ENCODE results near the gene SIGLEC15. TPM values are rescaled to one million over a fixed set of nuclear protein-coding genes. Genes with fewer than 3 reads are reported as not detected.

The SIGLEC15 gene
- total RNA-seq, 1 donor from 2014 or later = 31.6 TPM

DNA sequence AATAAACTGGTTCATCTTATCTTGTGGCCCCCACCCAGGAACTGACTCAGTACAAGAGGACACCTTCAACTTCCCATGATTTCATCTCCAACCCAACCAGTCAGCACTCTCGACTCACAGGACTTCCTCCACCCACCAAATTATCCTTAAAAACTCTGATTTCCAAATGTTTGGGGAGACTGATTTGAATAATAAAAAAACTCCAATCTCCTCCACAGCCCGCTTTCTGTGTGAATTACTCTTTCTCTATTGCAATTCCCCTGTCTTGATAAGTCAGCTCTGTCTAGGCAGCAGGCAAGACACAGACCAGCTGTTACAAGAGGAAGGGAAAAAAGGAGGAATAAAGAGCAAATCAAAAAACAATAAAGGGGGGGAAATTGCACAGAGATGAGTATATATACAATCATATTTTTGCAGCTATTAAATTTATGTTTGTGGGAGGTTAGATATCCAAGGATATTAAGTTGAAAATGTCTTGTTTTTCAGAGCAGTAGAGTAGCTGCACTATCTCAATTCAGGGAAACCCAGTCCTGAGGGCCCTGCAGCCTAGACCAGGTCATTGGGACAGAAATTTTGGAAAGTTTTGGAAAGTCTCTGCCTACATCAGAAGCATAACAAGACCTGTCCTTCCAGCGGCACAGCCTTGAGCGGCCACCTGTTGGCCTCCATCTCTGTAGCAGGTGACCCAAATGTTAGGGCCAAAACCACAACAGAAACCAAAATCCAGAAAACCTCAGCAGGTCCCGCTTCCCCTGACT is 32.8 kb upstream of the SIGLEC15 start:
- Histone ChIP-seq H3K36me3 (ENCODE audit: control insufficient read depth, insufficient read depth, low read length) (no peaks in the 10 kb centered on the region), H3K27me3 (ENCODE audit: control insufficient read depth, insufficient read depth, low read length) (no peaks in the 10 kb centered on the region), H3K4me3 (ENCODE audit: low read depth, low read length) (no peak overlapping the region)
- no peak for DNase-seq (ENCODE audit: low read depth)
- TF ChIP-seq, protein P1, sequence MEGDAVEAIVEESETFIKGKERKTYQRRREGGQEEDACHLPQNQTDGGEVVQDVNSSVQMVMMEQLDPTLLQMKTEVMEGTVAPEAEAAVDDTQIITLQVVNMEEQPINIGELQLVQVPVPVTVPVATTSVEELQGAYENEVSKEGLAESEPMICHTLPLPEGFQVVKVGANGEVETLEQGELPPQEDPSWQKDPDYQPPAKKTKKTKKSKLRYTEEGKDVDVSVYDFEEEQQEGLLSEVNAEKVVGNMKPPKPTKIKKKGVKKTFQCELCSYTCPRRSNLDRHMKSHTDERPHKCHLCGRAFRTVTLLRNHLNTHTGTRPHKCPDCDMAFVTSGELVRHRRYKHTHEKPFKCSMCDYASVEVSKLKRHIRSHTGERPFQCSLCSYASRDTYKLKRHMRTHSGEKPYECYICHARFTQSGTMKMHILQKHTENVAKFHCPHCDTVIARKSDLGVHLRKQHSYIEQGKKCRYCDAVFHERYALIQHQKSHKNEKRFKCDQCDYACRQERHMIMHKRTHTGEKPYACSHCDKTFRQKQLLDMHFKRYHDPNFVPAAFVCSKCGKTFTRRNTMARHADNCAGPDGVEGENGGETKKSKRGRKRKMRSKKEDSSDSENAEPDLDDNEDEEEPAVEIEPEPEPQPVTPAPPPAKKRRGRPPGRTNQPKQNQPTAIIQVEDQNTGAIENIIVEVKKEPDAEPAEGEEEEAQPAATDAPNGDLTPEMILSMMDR (IDR thresholded peaks at IDR 0.05; ENCODE audit: insufficient read depth, low read length, poor library complexity, severe bottlenecking) = no peak

DNA sequence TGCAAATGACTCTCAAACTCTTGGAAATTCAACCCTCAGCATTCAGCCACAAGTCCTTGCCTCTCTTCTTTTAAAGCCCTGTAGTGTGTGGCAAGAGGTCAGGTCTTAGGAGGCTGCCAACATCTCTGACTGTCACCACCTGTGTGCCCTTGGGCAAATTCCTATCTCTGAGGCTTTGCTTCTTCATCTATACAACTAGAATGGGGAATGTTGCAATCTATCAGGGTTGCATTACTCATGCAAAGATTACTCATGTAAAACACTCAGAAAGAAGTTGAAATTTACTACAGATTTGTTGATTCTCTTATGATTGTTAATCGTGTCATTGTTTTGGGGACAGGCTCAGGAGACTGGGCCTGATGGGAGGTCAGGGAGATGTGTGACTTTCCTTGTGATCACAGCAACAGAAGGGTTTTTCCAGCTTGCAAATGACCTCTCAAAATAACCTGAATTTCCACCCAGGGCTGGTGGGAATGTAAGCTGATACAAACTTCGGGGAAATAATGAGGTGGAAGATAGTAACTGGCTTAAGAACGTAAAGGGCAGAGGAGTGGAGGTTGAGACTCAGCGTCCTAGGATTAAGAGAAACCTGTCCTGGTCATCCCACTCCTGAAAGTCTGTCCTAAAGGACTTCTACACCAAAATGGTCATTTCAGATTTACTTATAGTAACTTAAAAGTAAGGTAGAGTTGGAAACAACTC is 32.1 kb upstream of the SIGLEC15 start:
- H3K4me3 ChIP-seq (ENCODE audit: low read depth, low read length) = no peak overlapping the region
- H3K36me3 ChIP-seq (ENCODE audit: control insufficient read depth, insufficient read depth, low read length) = no peaks in the 10 kb centered on the region
- DNase-seq (ENCODE audit: low read depth) = peak; percentile 87
- H3K27me3 ChIP-seq (ENCODE audit: control insufficient read depth, insufficient read depth, low read length) = no peaks in the 10 kb centered on the region
- TF ChIP-seq, protein P1 (IDR thresholded peaks at IDR 0.05; ENCODE audit: insufficient read depth, low read length, poor library complexity, severe bottlenecking) = no peak

DNA sequence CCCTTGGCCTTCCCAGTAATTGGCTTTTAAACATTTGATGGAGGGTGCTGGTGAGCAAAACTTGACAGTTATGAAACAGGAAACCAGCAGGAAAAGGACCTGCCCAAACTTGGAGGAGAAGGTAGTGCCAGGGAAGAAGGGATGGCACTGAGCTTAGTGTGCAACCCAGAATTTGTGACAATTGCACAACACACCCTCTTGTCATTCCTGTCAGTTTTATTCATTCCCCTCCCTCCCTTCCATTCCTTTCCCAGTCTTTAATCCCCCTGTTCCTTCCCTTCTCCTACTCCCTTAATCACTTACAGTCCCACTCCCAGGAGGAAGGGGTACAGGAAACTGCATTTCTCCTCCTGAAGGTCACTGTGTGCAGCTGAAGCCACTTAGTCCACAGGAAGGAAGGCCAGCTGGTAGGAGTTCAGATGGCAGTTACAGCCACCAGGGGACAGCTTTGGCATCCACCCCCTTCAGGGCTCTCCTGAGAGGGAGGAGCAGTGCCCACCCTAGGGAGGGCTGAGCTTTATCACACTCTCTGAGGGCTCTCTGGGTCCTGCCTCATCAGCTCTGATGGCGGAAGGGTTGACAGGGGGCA is 24.0 kb upstream of the SIGLEC15 start:
- Histone ChIP-seq H3K36me3 (ENCODE audit: control insufficient read depth, insufficient read depth, low read length) (no peaks in the 10 kb centered on the region), H3K27me3 (ENCODE audit: control insufficient read depth, insufficient read depth, low read length) (no peaks in the 10 kb centered on the region), H3K4me3 (ENCODE audit: low read depth, low read length) (no peak overlapping the region)
- no peak for DNase-seq (ENCODE audit: low read depth)
- TF ChIP-seq, protein P1 (IDR thresholded peaks at IDR 0.05; ENCODE audit: insufficient read depth, low read length, poor library complexity, severe bottlenecking) = no peak

DNA sequence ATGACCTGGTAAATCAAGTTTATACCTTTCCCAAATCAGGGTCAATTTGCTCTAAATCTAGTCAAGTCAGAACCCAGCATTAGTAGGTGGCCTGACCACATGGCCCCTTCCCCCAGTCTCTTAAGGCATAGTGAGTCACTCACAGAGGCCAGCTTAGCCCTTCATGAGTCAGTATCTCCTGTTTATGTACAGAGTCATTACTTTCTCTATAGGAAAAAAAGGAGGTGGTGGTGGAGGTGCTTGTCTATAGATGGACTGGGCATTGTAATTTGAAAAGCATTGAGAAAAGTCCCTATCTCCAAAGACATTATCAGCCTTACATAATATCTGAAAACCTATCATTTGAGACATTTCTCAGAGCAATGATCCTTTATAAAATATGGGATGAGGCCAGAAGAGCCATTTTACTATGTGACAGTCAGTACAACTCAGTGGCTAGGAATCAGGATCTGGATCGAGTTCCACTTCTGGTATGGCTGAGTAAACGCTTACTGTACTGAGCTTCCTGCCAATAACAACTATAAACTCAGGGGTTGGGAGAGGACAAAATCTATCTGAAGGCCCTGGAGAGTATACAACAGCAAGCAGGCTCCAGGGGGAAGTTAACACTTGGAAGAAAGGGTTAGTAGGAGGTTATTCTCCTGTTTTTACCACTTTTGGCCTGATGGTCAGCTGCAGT is 22.5 kb upstream of the SIGLEC15 start:
- peak; percentile 97 for DNase-seq (ENCODE audit: low read depth)
- Histone ChIP-seq H3K36me3 (ENCODE audit: control insufficient read depth, insufficient read depth, low read length) (no peaks in the 10 kb centered on the region), H3K4me3 (ENCODE audit: low read depth, low read length) (no peak overlapping the region), H3K27me3 (ENCODE audit: control insufficient read depth, insufficient read depth, low read length) (no peaks in the 10 kb centered on the region)
- TF ChIP-seq, protein P1 (IDR thresholded peaks at IDR 0.05; ENCODE audit: insufficient read depth, low read length, poor library complexity, severe bottlenecking) = no peak

DNA sequence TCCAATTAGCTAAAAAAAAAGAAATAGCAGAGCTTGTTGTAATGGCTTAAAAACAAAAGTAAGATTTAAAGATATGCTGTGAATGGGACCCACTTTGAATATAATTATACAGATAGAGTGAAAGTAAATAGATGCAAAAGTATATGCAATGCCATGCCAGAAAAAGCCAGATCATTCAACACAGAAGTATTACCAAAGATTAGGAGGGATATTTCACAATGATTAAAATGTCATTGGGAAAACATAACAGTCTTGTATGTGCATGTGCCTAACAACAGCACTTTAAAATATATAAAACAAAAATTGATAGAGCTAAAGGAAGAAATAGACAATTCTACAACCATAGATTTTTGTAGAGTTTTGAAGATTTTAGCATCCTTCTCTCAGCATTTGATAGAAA is 19.9 kb upstream of the SIGLEC15 start:
- DNase-seq (ENCODE audit: low read depth) = no peak
- Histone ChIP-seq H3K4me3 (ENCODE audit: low read depth, low read length) (no peak overlapping the region), H3K27me3 (ENCODE audit: control insufficient read depth, insufficient read depth, low read length) (no peaks in the 10 kb centered on the region), H3K36me3 (ENCODE audit: control insufficient read depth, insufficient read depth, low read length) (no peaks in the 10 kb centered on the region)
- TF ChIP-seq, protein P1 (IDR thresholded peaks at IDR 0.05; ENCODE audit: insufficient read depth, low read length, poor library complexity, severe bottlenecking) = no peak
